Epithelial cell of esophagus (primary cell): ENCODE measurements around the gene CHI3L1.

Source experiments
- DNase-seq: peaks from one replicate; pipeline ENCODE4 v3.0.0; 2010; ENCODE audit warnings: low read depth
- H3K4me3 ChIP-seq: 2 replicates; pipeline ENCODE4 v1.5.1; 2011; ENCODE audit warnings: mild to moderate bottlenecking, low read length, control low read depth
- CTCF ChIP-seq: IDR thresholded peaks from 2 replicates; pipeline ENCODE4 v1.5.1; 2011; ENCODE audit warnings: low read depth, mild to moderate bottlenecking, low read length, control low read depth, inconsistent platforms; ENCODE audit not compliant: insufficient read depth; ENCODE audit errors: missing control alignments

CHI3L1 gene

DNA sequence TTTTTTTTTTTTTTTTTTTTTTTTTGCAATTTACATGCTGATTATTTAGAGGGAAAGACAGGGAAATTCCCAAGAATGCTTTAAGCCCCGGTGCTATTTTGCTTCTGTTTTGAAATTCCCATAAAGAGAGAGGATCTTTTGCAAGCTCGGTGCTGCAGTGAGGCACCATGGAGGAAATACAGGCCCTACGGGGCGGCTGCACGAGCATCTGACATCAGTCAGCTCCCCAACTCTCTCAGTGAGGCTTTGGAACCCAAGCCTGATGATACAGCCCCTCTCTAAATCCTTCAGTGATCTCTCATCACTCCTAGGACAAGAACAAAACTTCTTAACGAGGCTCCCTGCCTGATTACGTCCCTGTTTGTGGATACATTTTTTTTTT lies 791 bp upstream of the CHI3L1 start:
- TF ChIP-seq CTCF = no peak
- H3K4me3 ChIP-seq = no peak overlapping the region

GRCh38 chr1:203186091-203186445 lies 436 bp downstream of the CHI3L1 start:
- TF ChIP-seq CTCF = no peak
- no peak for DNase-seq
- no peak overlapping the region for H3K4me3 ChIP-seq

More for the DNA sequence above, 791 bp upstream of the CHI3L1 start:
- DNase-seq = no peak

DNA sequence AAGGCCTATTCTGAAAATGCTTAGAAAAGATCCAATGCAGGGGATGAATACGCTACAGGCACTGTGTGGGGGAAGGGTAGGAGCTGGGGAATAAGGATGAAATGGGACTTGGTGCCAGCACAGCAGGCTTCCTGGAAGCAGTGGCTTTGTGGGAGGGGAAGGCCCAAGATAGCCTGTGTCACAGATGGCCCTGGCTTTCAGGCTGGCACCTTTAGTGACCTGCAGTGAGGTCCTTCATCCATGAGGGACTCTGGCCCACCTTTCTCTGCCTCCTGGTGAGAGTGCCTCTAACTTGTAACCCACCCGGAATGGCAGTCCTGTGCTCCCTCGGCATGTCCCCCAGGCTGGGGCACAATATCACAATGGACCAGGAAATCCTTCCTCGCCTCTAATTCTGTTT lies 919 bp downstream of the CHI3L1 start:
- no peak overlapping the region for H3K4me3 ChIP-seq
- TF ChIP-seq CTCF = no peak
- no peak for DNase-seq

DNA sequence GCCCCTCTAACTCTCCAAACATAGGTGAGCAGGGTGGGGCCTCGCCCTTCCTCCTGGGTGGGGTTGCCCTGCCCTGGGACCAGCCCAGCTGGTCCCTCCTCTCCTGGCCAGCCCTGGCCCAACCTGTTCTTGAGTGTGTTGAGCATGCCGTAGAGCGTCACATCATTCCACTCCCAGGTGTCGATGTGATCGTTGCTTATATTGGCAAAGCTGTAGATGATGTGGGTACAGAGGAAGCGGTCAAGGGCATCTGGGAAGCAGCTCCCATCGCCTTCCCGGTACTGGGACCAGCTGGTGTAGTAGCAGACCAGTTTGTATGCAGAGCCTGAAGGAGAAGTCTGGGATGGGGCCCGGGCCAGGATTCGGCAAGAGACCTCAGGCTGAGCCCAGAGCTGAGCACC lies 1.4 kb downstream of the CHI3L1 start:
- no peak for TF ChIP-seq CTCF
- no peak overlapping the region for H3K4me3 ChIP-seq
- peak; percentile 23 for DNase-seq

GRCh38 chr1:203184467-203184866 lies 2.0 kb downstream of the CHI3L1 start:
- no peak overlapping the region for H3K4me3 ChIP-seq
- no peak for TF ChIP-seq CTCF
- DNase-seq = no peak

GRCh38 chr1:203183828-203184227 lies 2.7 kb downstream of the CHI3L1 start:
- no peak for TF ChIP-seq CTCF
- H3K4me3 ChIP-seq = no peak overlapping the region
- DNase-seq = no peak

DNA sequence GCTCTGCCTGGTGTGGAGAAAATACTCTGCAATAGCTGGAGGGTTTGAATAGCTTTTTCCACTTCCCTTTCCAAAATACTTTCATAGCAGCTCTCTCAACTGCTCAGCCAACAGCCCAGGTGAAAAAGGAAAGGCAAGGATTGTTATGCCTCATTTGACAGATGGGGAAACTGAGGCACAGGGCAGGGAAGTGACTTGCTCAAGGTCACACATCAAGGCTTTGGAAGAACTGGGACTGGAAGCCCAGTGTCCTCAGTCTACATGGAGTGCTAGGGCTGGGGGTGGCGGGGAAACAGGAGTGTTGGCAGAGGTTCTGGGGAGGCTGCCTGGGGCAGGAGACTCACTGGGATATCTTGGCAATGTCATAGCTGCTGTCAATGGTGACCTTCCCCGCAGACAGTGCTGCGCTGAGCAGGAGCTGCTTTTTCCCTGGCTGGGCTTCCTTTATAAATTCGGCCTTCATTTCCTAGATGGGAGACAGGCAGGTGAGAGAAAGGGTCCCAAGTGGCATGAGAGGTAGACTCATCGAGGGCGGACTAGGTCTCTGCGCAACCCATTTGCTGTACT lies 4.0 kb downstream of the CHI3L1 start:
- no peak overlapping the region for H3K4me3 ChIP-seq
- DNase-seq = no peak
- TF ChIP-seq CTCF = no peak
